ENCODE results near the gene VWDE. TPM values are rescaled to one million over a fixed set of nuclear protein-coding genes. Genes with fewer than 3 reads are reported as not detected.

VWDE gene
- polyA plus RNA-seq, 3 donors: not detected

DNA sequence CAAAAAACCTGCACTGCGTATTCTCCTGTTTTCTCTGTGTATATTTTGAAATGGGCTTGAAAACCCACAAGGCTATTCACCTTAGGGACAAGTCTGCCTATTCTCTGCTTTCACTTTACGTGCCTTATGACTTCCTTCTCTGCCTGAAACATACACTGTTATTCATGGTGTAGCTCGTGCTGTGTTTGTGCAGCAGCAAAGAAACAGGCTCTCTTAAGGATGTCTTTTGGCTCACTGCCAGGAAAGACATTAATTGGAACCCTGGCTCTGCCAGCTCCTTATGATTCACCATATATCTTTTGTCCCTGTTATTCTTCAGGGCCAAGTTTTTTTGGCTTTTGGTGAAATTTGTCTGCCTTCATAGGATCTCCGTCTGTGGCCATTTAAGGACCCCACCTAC, 100.2 kb downstream of the VWDE start:
- Mint-ChIP-seq H3K4me1 (no peaks in the 10 kb centered on the region), H3K27ac (no peak overlapping the region), H3K36me3 (no peaks in the 10 kb centered on the region), H3K27me3 (ENCODE audit: low read depth in 3 of 3) (peaks cover 0 to 4% (median 0%) of the 10 kb centered on the region in 3 donors), H3K9me3 (peaks cover 2 to 14% (median 5%) of the 10 kb centered on the region in 7 donors), H3K4me3 (no peak overlapping the region)
- intact Hi-C loops (cut with micrococcal nuclease): no loop called here
- Histone ChIP-seq H3K27ac (ENCODE audit: low read depth in 1 of 2, low read length in 2 of 2) (no peak overlapping the region), H3K4me1 (ENCODE audit: control insufficient read depth in 1 of 2, insufficient read depth in 2 of 2, low read length in 2 of 2) (no peaks in the 10 kb centered on the region), H3K79me2 (ENCODE audit: insufficient read depth, low read length) (no peaks in the 10 kb centered on the region), H3K4me2 (replicated peaks; ENCODE audit: extremely low read depth, low read length, poor library complexity, severe bottlenecking) (no peak overlapping the region), H4K20me1 (ENCODE audit: insufficient read depth, low read length) (no peaks in the 10 kb centered on the region), H3K9me3 (replicated peaks in 1 of 2; ENCODE audit: control insufficient read depth in 1 of 2, insufficient read depth in 1 of 2, low read length in 2 of 2) (peaks cover 0 to 4% of the 10 kb centered on the region in 2 donors), H3K27me3 (ENCODE audit: control insufficient read depth in 2 of 2, insufficient read depth in 2 of 2, low read length in 2 of 2) (no peaks in the 10 kb centered on the region), H3K4me3 (replicated peaks in 1 of 3; ENCODE audit: low read depth in 2 of 3, low read length in 3 of 3) (no peak overlapping the region), H3K36me3 (replicated peaks in 1 of 2; ENCODE audit: control insufficient read depth in 1 of 2, insufficient read depth in 2 of 2, low read length in 2 of 2) (no peaks in the 10 kb centered on the region), H3K9ac (ENCODE audit: insufficient read depth, low read length, poor library complexity, severe bottlenecking) (no peak overlapping the region), H2AFZ (ENCODE audit: insufficient read depth, low read depth, low read length, poor library complexity, severe bottlenecking) (no peak overlapping the region)
- TF ChIP-seq, protein P1, sequence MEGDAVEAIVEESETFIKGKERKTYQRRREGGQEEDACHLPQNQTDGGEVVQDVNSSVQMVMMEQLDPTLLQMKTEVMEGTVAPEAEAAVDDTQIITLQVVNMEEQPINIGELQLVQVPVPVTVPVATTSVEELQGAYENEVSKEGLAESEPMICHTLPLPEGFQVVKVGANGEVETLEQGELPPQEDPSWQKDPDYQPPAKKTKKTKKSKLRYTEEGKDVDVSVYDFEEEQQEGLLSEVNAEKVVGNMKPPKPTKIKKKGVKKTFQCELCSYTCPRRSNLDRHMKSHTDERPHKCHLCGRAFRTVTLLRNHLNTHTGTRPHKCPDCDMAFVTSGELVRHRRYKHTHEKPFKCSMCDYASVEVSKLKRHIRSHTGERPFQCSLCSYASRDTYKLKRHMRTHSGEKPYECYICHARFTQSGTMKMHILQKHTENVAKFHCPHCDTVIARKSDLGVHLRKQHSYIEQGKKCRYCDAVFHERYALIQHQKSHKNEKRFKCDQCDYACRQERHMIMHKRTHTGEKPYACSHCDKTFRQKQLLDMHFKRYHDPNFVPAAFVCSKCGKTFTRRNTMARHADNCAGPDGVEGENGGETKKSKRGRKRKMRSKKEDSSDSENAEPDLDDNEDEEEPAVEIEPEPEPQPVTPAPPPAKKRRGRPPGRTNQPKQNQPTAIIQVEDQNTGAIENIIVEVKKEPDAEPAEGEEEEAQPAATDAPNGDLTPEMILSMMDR (IDR thresholded peaks at IDR 0.05): no peak
- WGBS (ENCODE audit: insufficient coverage): 100% methylated on average over 1 of the region's 4 CpGs
- no peak for DNase-seq

DNA sequence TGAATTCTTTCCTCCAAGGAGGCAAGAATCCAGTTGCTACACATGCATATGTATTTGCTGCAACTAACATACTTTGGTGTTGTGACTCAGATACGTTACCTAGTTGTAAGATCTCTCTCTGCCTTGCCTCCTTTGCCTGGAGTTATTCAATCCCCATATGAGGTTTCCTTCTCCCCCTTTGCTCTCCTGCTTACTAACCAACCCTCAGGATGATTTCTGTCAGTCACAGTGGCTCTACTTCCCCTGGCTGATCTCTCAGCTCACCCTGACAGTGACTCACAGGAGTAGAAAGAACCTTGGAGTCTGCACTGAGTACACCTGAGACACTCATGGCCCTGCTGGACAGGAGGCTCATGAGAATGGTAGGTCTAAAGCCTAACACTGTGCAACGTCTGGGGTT, 100.6 kb downstream of the VWDE start:
- no peak overlapping the region for H3K9ac ChIP-seq (ENCODE audit: insufficient read depth, low read length, poor library complexity, severe bottlenecking)
- intact Hi-C loops (cut with micrococcal nuclease): no loop called here

More for the DNA sequence above, 100.6 kb downstream of the VWDE start:
- no peaks in the 10 kb centered on the region for H3K4me1 Mint-ChIP-seq
- TF ChIP-seq, protein P1 (IDR thresholded peaks at IDR 0.05): no peak
- peaks cover 0 to 4% (median 2%) of the 10 kb centered on the region in 3 donors for H3K27me3 Mint-ChIP-seq (ENCODE audit: low read depth in 3 of 3)
- no peak overlapping the region for H2AFZ ChIP-seq (ENCODE audit: insufficient read depth, low read depth, low read length, poor library complexity, severe bottlenecking)
- H3K9me3 ChIP-seq (replicated peaks in 1 of 2; ENCODE audit: control insufficient read depth in 1 of 2, insufficient read depth in 1 of 2, low read length in 2 of 2): peaks cover 0 to 4% of the 10 kb centered on the region in 2 donors
- H3K36me3 ChIP-seq (replicated peaks in 1 of 2; ENCODE audit: control insufficient read depth in 1 of 2, insufficient read depth in 2 of 2, low read length in 2 of 2): no peaks in the 10 kb centered on the region
- H3K4me1 ChIP-seq (ENCODE audit: control insufficient read depth in 1 of 2, insufficient read depth in 2 of 2, low read length in 2 of 2): no peaks in the 10 kb centered on the region
- H3K9me3 Mint-ChIP-seq: peaks cover 2 to 18% (median 5%) of the 10 kb centered on the region in 7 donors
- H3K27me3 ChIP-seq (ENCODE audit: control insufficient read depth in 2 of 2, insufficient read depth in 2 of 2, low read length in 2 of 2): no peaks in the 10 kb centered on the region
- H3K4me2 ChIP-seq (replicated peaks; ENCODE audit: extremely low read depth, low read length, poor library complexity, severe bottlenecking): no peak overlapping the region
- no peaks in the 10 kb centered on the region for H3K79me2 ChIP-seq (ENCODE audit: insufficient read depth, low read length)
- no peaks in the 10 kb centered on the region for H4K20me1 ChIP-seq (ENCODE audit: insufficient read depth, low read length)
- H3K27ac Mint-ChIP-seq: no peak overlapping the region
- no peak overlapping the region for H3K27ac ChIP-seq (ENCODE audit: low read depth in 1 of 2, low read length in 2 of 2)
- 100% methylated on average over 1 of the region's 2 CpGs for WGBS (ENCODE audit: insufficient coverage)
- H3K36me3 Mint-ChIP-seq: no peaks in the 10 kb centered on the region
- no peak overlapping the region for H3K4me3 Mint-ChIP-seq
- DNase-seq: no peak
- no peak overlapping the region for H3K4me3 ChIP-seq (replicated peaks in 1 of 3; ENCODE audit: low read depth in 2 of 3, low read length in 3 of 3)
